Neural cell (in vitro differentiated cells): Measurements from ENCODE around the gene TXNDC17. TPM values are rescaled to one million over a fixed set of nuclear protein-coding genes. Genes with fewer than 3 reads are reported as not detected.

ENCODE experiments used
- H2AFZ ChIP-seq: fragments of 200-600, 300-800 bp; sonication (generic), shearing (Covaris generic); 2 replicates; pipeline ENCODE4 v1.6.0; 2014; ENCODE audit warnings: low read depth, mild to moderate bottlenecking, antibody characterized with exemption, low read length, moderate library complexity
- H3F3A ChIP-seq: fragments of 200-600 bp; shearing (Covaris generic); 2 replicates; pipeline ENCODE4 v1.6.1; 2016; ENCODE audit warnings: mild to moderate bottlenecking, moderate library complexity, mixed read lengths, antibody characterized with exemption, low read length; ENCODE audit not compliant: insufficient read depth, poor library complexity, severe bottlenecking
- H3K27ac ChIP-seq: fragments of 200-600, 300-800 bp; sonication (generic), shearing (Covaris generic); 2 replicates; pipeline ENCODE4 v1.5.1; 2014; ENCODE audit warnings: mild to moderate bottlenecking, low read length, moderate library complexity
- H3K27me3 ChIP-seq: fragments of 300-800, 200-600 bp; sonication (generic), shearing (Covaris generic); 2 replicates; pipeline ENCODE4 v1.6.0; 2014; ENCODE audit warnings: mild to moderate bottlenecking, low read depth, low read length, moderate library complexity; ENCODE audit not compliant: insufficient read depth
- H3K36me3 ChIP-seq: fragments of 300-800, 200-600 bp; sonication (generic), shearing (Covaris generic); 2 replicates; pipeline ENCODE4 v1.5.1; 2014; ENCODE audit warnings: mild to moderate bottlenecking, antibody characterized with exemption, low read length, moderate library complexity; ENCODE audit not compliant: insufficient read depth
- H3K4me2 ChIP-seq: fragments of 300-800, 200-600 bp; sonication (generic), shearing (Covaris generic); 2 replicates; pipeline ENCODE4 v1.6.0; 2014; ENCODE audit warnings: mild to moderate bottlenecking, low read length
- H3K4me3 ChIP-seq: fragments of 300-800, 200-600 bp; sonication (generic), shearing (Covaris generic); 2 replicates; pipeline ENCODE4 v1.5.1; 2014; ENCODE audit warnings: mild to moderate bottlenecking, low read length, moderate library complexity
- H3K79me2 ChIP-seq: fragments of 200-600 bp; shearing (Covaris generic); replicated peaks from 2 replicates; pipeline ENCODE4 v1.6.0; 2014; ENCODE audit warnings: mild to moderate bottlenecking, low read length, moderate library complexity; ENCODE audit not compliant: insufficient read depth
- H3K9ac ChIP-seq: fragments of 300-800, 200-600 bp; sonication (generic), shearing (Covaris generic); 2 replicates; pipeline ENCODE4 v1.6.1; 2016; ENCODE audit warnings: mild to moderate bottlenecking, low read length, mixed read lengths
- H3K9me2 ChIP-seq: fragments of 200-600 bp; shearing (Covaris generic); 2 replicates; pipeline ENCODE4 v1.6.1; 2016; ENCODE audit warnings: mild to moderate bottlenecking, low read length, mixed read lengths; ENCODE audit not compliant: insufficient read depth
- H3K9me3 ChIP-seq: fragments of 200-600, 300-800 bp; sonication (generic), shearing (Covaris generic); 2 replicates; pipeline ENCODE4 v1.6.1; 2016; ENCODE audit warnings: mild to moderate bottlenecking, mixed run types, low read length, moderate library complexity, mixed read lengths
- H4K20me1 ChIP-seq: fragments of 200-600 bp; shearing (Covaris generic); 2 replicates; pipeline ENCODE4 v1.6.1; 2016; ENCODE audit warnings: mild to moderate bottlenecking, mixed run types; ENCODE audit not compliant: insufficient read depth
- CTCF ChIP-seq: fragments of 450-650 bp; IDR thresholded peaks from 2 replicates; pipeline ENCODE4 v1.5.1; 2014; ENCODE audit warnings: antibody characterized with exemption, mild to moderate bottlenecking, moderate library complexity; ENCODE audit not compliant: poor library complexity, severe bottlenecking
- EP300 ChIP-seq: fragments of 450-650 bp; conservative IDR thresholded peaks from 2 replicates; pipeline ENCODE4 v1.6.1; 2014; ENCODE audit warnings: antibody characterized with exemption, mild to moderate bottlenecking, moderate library complexity; ENCODE audit not compliant: poor library complexity, severe bottlenecking
- EZH2 ChIP-seq: fragments of 200-600, 300-800 bp; shearing (Covaris generic), sonication (generic); IDR thresholded peaks from 2 replicates; pipeline ENCODE4 v1.6.1; 2014; ENCODE audit warnings: antibody characterized with exemption, low read length, borderline replicate concordance, mild to moderate bottlenecking; ENCODE audit not compliant: insufficient read depth, poor library complexity, severe bottlenecking
- MXI1 ChIP-seq: fragments of 450-650 bp; conservative IDR thresholded peaks from 2 replicates; pipeline ENCODE4 v1.6.1; 2014; ENCODE audit warnings: antibody characterized with exemption, mild to moderate bottlenecking; ENCODE audit not compliant: poor library complexity, severe bottlenecking
- POLR2AphosphoS5 ChIP-seq: IDR thresholded peaks from 2 replicates; pipeline ENCODE4 v1.6.1; 2012
- RAD21 ChIP-seq: fragments of 450-650 bp; conservative IDR thresholded peaks from 2 replicates; pipeline ENCODE4 v1.6.1; 2014; ENCODE audit warnings: antibody characterized with exemption, mild to moderate bottlenecking, moderate library complexity
- REST ChIP-seq: IDR thresholded peaks from 2 replicates; pipeline ENCODE4 v1.6.1; 2012; ENCODE audit warnings: borderline replicate concordance
- SMC3 ChIP-seq: fragments of 450-650 bp; conservative IDR thresholded peaks from 2 replicates; pipeline ENCODE4 v1.6.1; 2014; ENCODE audit warnings: antibody characterized with exemption, mild to moderate bottlenecking, moderate library complexity; ENCODE audit not compliant: poor library complexity
- TAF1 ChIP-seq: IDR thresholded peaks from 2 replicates; pipeline ENCODE4 v1.6.1; 2012; ENCODE audit warnings: low read depth
- polyA plus RNA-seq: library from polyadenylated mRNA; depleted of rRNA; stranded (reverse); fragments of >200 nt; gene quantifications from 2 replicates; pipeline ENCODE4 v1.2.3, GENCODE V29; 2014

Gene TXNDC17
- polyA plus RNA-seq, 1 donor from 2014 or later, result 216 TPM

- no peak overlapping the region for H3K27ac ChIP-seq
- TF ChIP-seq CTCF (no peak), SMC3 (no peak), EZH2 (no peak), TAF1 (no peak), EP300 (no peak), POLR2AphosphoS5 (no peak), RAD21 (no peak), MXI1 (no peak), REST (no peak)
- H3K79me2 ChIP-seq, result no peaks in the 10 kb centered on the region
- H3K9me3 ChIP-seq, result no peaks in the 10 kb centered on the region
- no peak overlapping the region for H3K9ac ChIP-seq
- no peaks in the 10 kb centered on the region for H3K9me2 ChIP-seq
- H3F3A ChIP-seq, result no peaks in the 10 kb centered on the region
- H4K20me1 ChIP-seq, result no peaks in the 10 kb centered on the region
- peaks cover 6% of the 10 kb centered on the region for H3K36me3 ChIP-seq
- H2AFZ ChIP-seq, result no peak overlapping the region
- no peak overlapping the region for H3K4me2 ChIP-seq
- no peaks in the 10 kb centered on the region for H3K27me3 ChIP-seq
- H3K4me3 ChIP-seq, result no peak overlapping the region
These were observed 35.7 kb upstream of the TXNDC17 start for GRCh38 chr17:6605142-6605541.

DNA sequence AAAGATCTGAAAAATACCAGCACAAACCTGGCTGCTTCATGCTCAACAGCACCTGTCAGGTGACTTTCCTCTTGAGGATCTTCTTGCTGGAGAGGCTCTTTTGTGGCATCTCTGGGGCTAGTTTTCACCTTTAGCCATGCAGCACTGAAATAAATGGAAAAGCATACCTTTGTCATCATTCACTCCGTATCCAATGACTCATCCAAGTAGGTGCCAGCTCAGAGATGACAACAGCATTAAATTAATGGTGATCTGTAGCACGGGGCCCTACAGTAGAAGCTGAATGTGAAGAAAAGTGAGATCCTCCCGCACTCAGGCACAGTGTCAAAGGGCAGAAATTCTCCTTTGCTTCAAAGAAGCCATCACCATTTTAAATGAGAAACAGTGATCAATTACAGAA is 32.5 kb upstream of the TXNDC17 start:
- H3K9me2 ChIP-seq, result no peaks in the 10 kb centered on the region
- H4K20me1 ChIP-seq, result no peaks in the 10 kb centered on the region
- no peak overlapping the region for H3K9ac ChIP-seq
- TF ChIP-seq CTCF (no peak), TAF1 (no peak)
- no peak overlapping the region for H2AFZ ChIP-seq
- no peak overlapping the region for H3K4me2 ChIP-seq
- H3K79me2 ChIP-seq, result no peaks in the 10 kb centered on the region
- H3K4me3 ChIP-seq, result no peak overlapping the region
- H3K9me3 ChIP-seq, result no peaks in the 10 kb centered on the region
- no peaks in the 10 kb centered on the region for H3K27me3 ChIP-seq
- no peak overlapping the region for H3K27ac ChIP-seq
- H3K36me3 ChIP-seq, result peaks cover 5% of the 10 kb centered on the region
- no peaks in the 10 kb centered on the region for H3F3A ChIP-seq
